CD8-positive, alpha-beta memory T cell (primary cell): ENCODE results near the gene CXXC4. TPM values are rescaled to one million over a fixed set of nuclear protein-coding genes. Genes with fewer than 3 reads are reported as not detected.

ENCODE experiments used
- CTCF ChIA-PET: fragments of 350-600 bp; sonication (Branson Sonifier 250); formaldehyde crosslinking; loops from one replicate; lab custom pipeline; 2021; ENCODE audit warnings: antibody characterized with exemption; lab: Charles Lee
- POLR2A ChIA-PET: fragments of 350-600 bp; sonication (Branson Sonifier 250); formaldehyde crosslinking; loops from one replicate; lab custom pipeline; 2021; ENCODE audit warnings: antibody characterized with exemption; lab: Charles Lee
- DNase-seq, 5 donors: peaks; one replicate each; pipeline versions ENCODE4 v3.0.0 to v3.0.0-alpha.2; 2020 to 2022; ENCODE audit warnings: mixed read lengths in 1 of 5
- H3K27ac ChIP-seq: one replicate; pipeline ENCODE4 v1.7.0; 2013; ENCODE audit warnings: low read depth, mild to moderate bottlenecking, low read length, moderate library complexity
- H3K27me3 ChIP-seq: 2 replicates; pipeline ENCODE4 v1.7.0; 2013; ENCODE audit warnings: low read length, mild to moderate bottlenecking; ENCODE audit not compliant: insufficient read depth, poor library complexity, severe bottlenecking
- H3K36me3 ChIP-seq: 2 replicates; pipeline ENCODE4 v1.7.0; 2013; ENCODE audit warnings: mild to moderate bottlenecking, low read length, moderate library complexity; ENCODE audit not compliant: insufficient read depth
- H3K4me1 ChIP-seq: 2 replicates; pipeline ENCODE4 v1.7.0; 2013; ENCODE audit warnings: mild to moderate bottlenecking, low read length, moderate library complexity; ENCODE audit not compliant: insufficient read depth
- H3K4me3 ChIP-seq: 2 replicates; pipeline ENCODE4 v1.7.0; 2013; ENCODE audit warnings: mild to moderate bottlenecking, low read length
- H3K9me3 ChIP-seq: 2 replicates; pipeline ENCODE4 v1.7.0; 2013; ENCODE audit warnings: mild to moderate bottlenecking, low read length
- H3K27ac Mint-ChIP-seq, 8 donors: one replicate each; pipeline ENCODE4 v1.8.0; 2020 to 2021; ENCODE audit warnings: mixed read lengths in 8 of 8, mild to moderate bottlenecking in 6 of 8, inconsistent platforms in 3 of 8, moderate library complexity in 3 of 8
- H3K27me3 Mint-ChIP-seq, 2 donors: one replicate each; pipeline ENCODE4 v1.8.0; 2020 to 2021; ENCODE audit warnings: mixed read lengths in 2 of 2, mild to moderate bottlenecking in 1 of 2, moderate library complexity in 1 of 2
- H3K36me3 Mint-ChIP-seq, 3 donors: one replicate each; pipeline ENCODE4 v1.8.0; 2020 to 2021; ENCODE audit warnings: mixed read lengths in 3 of 3, inconsistent platforms in 1 of 3, mild to moderate bottlenecking in 1 of 3
- H3K4me1 Mint-ChIP-seq, 3 donors: one replicate each; pipeline ENCODE4 v1.8.0; 2020 to 2021; ENCODE audit warnings: mixed read lengths in 3 of 3, inconsistent platforms in 1 of 3, mild to moderate bottlenecking in 1 of 3
- H3K4me3 Mint-ChIP-seq, 7 donors: one replicate each; pipeline ENCODE4 v1.8.0; 2020 to 2021; ENCODE audit warnings: mixed read lengths in 7 of 7, mild to moderate bottlenecking in 6 of 7, moderate library complexity in 4 of 7, inconsistent platforms in 2 of 7
- H3K9me3 Mint-ChIP-seq, 5 donors: one replicate each; pipeline ENCODE4 v1.8.0; 2020 to 2022; ENCODE audit warnings: mixed read lengths in 5 of 5, mild to moderate bottlenecking in 3 of 5, moderate library complexity in 2 of 5, inconsistent platforms in 1 of 5
- polyA plus RNA-seq: library from polyadenylated mRNA; unstranded; fragments of 300-500 nt; fragmentation: Illumina TruSeq; gene quantifications from one replicate; pipeline ENCODE4 v1.2.3, GENCODE V29; 2021
- total RNA-seq, 2 experiments: library from RNA; stranded (reverse); gene quantifications; one replicate each; pipeline ENCODE4 v1.2.3, GENCODE V29; 2021

CXXC4 gene
- total and polyA plus RNA-seq, 3 experiments from 2014 or later: 1.1 TPM; not detected in 2

GRCh38 chr4:104425948-104426347 lies 68.7 kb downstream of the CXXC4 start:
- H3K27me3 ChIP-seq: no peaks in the 10 kb centered on the region
- H3K4me3 Mint-ChIP-seq: no peak overlapping the region
- ChIA-PET POLR2A (no interaction called here), CTCF (no interaction called here)
- no peak overlapping the region for H3K4me3 ChIP-seq
- H3K4me1 ChIP-seq: no peaks in the 10 kb centered on the region
- H3K9me3 Mint-ChIP-seq: peaks cover 0 to 9% (median 0%) of the 10 kb centered on the region in 5 donors
- H3K36me3 Mint-ChIP-seq: no peaks in the 10 kb centered on the region
- H3K9me3 ChIP-seq: no peaks in the 10 kb centered on the region
- H3K36me3 ChIP-seq: no peaks in the 10 kb centered on the region
- DNase-seq: no peak
- peak overlapping the region in 1 of 8 donors; percentile 16 for H3K27ac Mint-ChIP-seq
- peaks cover 0 to 6% of the 10 kb centered on the region in 2 donors for H3K27me3 Mint-ChIP-seq
- H3K27ac ChIP-seq: no peak overlapping the region
- no peaks in the 10 kb centered on the region for H3K4me1 Mint-ChIP-seq

DNA sequence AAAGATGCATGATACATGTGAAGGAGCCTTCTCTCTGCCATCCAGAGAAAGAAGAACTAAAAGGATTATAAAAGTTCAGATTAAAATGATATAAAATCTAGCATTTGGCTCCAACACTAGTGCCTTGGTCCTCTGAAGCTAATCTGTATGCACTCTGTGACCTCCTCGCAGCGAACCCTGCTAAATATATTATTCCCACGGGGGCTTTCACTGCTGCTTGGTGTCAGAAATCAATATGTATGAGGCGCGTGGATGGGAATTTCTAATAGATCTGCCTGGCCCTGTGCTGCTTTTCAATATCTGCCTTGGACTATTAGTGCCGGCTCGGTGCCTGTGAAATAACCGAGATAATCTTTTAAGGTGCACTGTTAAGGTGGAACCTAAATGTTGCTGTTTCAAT lies 69.7 kb downstream of the CXXC4 start:
- ChIA-PET CTCF (no interaction called here), POLR2A (no interaction called here)
- Mint-ChIP-seq H3K4me3 (peak overlapping the region in 1 of 7 donors; percentile 68), H3K36me3 (no peaks in the 10 kb centered on the region), H3K9me3 (peaks cover 0 to 9% (median 0%) of the 10 kb centered on the region in 5 donors), H3K27ac (peak overlapping the region in 1 of 8 donors; percentile 22), H3K27me3 (peaks cover 0 to 5% of the 10 kb centered on the region in 2 donors), H3K4me1 (no peaks in the 10 kb centered on the region)
- Histone ChIP-seq H3K36me3 (no peaks in the 10 kb centered on the region), H3K9me3 (no peaks in the 10 kb centered on the region), H3K4me3 (no peak overlapping the region), H3K27ac (no peak overlapping the region), H3K27me3 (no peaks in the 10 kb centered on the region), H3K4me1 (no peaks in the 10 kb centered on the region)
- no peak for DNase-seq

DNA sequence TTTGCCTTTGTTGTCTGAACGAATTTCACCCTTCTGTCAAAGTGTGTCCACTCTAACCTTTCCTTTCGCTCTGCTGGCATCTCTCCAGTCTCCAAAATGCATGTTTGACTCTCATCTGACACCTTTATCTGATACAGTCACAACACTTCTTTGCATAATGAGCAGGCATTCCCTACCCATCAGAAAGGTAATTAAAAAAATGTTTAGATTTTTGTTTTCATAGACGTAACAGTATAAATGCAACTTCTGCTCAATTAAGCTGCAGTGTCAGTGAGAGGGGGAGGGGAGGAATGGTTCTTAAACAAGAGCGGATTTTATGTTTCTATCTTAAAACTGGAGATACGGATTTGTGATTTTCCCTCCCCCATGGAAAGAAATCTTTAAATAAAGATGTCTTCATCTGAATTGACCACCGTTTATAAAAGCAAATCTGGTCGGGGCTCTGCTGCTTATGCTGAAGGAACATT lies 70.2 kb downstream of the CXXC4 start:
- no peaks in the 10 kb centered on the region for H3K36me3 Mint-ChIP-seq

DNA sequence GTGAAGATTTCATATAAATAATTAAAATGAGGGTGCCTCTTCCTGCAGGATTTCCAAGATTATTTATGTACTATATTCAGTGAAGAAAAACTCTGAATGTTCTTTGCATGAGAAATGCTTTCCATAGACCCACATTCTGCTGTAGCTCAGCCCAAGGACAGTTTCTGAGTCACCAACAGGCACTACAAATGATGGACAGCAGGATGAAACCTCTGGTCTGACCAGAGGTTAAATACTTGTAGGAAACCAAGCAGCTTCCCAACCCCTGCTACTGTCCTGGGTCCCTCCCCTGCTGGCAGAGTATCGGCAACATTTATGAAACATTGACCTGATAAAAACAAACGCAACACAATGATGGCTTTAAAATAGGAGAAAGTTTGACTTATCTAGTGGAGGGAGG lies 73.1 kb downstream of the CXXC4 start:
- ChIA-PET CTCF (no interaction called here), POLR2A (no interaction called here)
- H3K36me3 ChIP-seq: no peaks in the 10 kb centered on the region
- Mint-ChIP-seq H3K4me1 (no peaks in the 10 kb centered on the region), H3K27ac (no peak overlapping the region), H3K4me3 (no peak overlapping the region), H3K36me3 (no peaks in the 10 kb centered on the region), H3K27me3 (peaks cover 0 to 3% of the 10 kb centered on the region in 2 donors), H3K9me3 (no peaks in the 10 kb centered on the region)
- H3K4me1 ChIP-seq: no peaks in the 10 kb centered on the region
- H3K9me3 ChIP-seq: no peaks in the 10 kb centered on the region
- no peaks in the 10 kb centered on the region for H3K27me3 ChIP-seq
- H3K27ac ChIP-seq: no peak overlapping the region
- no peak for DNase-seq
- H3K4me3 ChIP-seq: no peak overlapping the region

More for the DNA sequence above, 70.2 kb downstream of the CXXC4 start:
- H3K4me3 ChIP-seq: no peak overlapping the region
- H3K36me3 ChIP-seq: no peaks in the 10 kb centered on the region
- H3K9me3 ChIP-seq: no peaks in the 10 kb centered on the region
- Mint-ChIP-seq H3K4me3 (peak overlapping the region in 1 of 7 donors; percentile 38), H3K4me1 (no peaks in the 10 kb centered on the region), H3K27me3 (peaks cover 0 to 5% of the 10 kb centered on the region in 2 donors), H3K9me3 (peaks cover 0 to 9% (median 0%) of the 10 kb centered on the region in 5 donors), H3K27ac (peak overlapping the region in 1 of 8 donors; percentile 22)
- H3K4me1 ChIP-seq: no peaks in the 10 kb centered on the region
- H3K27me3 ChIP-seq: no peaks in the 10 kb centered on the region
- DNase-seq: no peak
- no peak overlapping the region for H3K27ac ChIP-seq
- ChIA-PET POLR2A (no interaction called here), CTCF (no interaction called here)

GRCh38 chr4:104420766-104421165 lies 73.9 kb downstream of the CXXC4 start:
- H3K9me3 Mint-ChIP-seq: no peaks in the 10 kb centered on the region
- no peak overlapping the region for H3K4me3 Mint-ChIP-seq
- ChIA-PET POLR2A (no interaction called here), CTCF (no interaction called here)
- peaks cover 0 to 3% of the 10 kb centered on the region in 2 donors for H3K27me3 Mint-ChIP-seq
- Histone ChIP-seq H3K4me1 (no peaks in the 10 kb centered on the region), H3K4me3 (no peak overlapping the region), H3K9me3 (no peaks in the 10 kb centered on the region), H3K27me3 (no peaks in the 10 kb centered on the region), H3K27ac (no peak overlapping the region), H3K36me3 (no peaks in the 10 kb centered on the region)
- DNase-seq: no peak
- H3K4me1 Mint-ChIP-seq: no peaks in the 10 kb centered on the region
- H3K27ac Mint-ChIP-seq: no peak overlapping the region
- H3K36me3 Mint-ChIP-seq: no peaks in the 10 kb centered on the region
